Measurements from ENCODE around the gene ZSCAN29. TPM values are rescaled to one million over a fixed set of nuclear protein-coding genes. Genes with fewer than 3 reads are reported as not detected.

ZSCAN29 gene
- total RNA-seq = 10 to 100 TPM; 23.9 to 63.9 (median 24.7) TPM

- TF ChIP-seq POLR2A (IDR thresholded peaks at IDR 0.05) (peak in 1 of 4 donors; percentile 57), POLR2AphosphoS5 (IDR thresholded peaks at IDR 0.05) (peak in 1 of 2 donors; percentile 50), EP300 (IDR thresholded peaks at IDR 0.05) (no peak)
- TF ChIP-seq, protein P1, sequence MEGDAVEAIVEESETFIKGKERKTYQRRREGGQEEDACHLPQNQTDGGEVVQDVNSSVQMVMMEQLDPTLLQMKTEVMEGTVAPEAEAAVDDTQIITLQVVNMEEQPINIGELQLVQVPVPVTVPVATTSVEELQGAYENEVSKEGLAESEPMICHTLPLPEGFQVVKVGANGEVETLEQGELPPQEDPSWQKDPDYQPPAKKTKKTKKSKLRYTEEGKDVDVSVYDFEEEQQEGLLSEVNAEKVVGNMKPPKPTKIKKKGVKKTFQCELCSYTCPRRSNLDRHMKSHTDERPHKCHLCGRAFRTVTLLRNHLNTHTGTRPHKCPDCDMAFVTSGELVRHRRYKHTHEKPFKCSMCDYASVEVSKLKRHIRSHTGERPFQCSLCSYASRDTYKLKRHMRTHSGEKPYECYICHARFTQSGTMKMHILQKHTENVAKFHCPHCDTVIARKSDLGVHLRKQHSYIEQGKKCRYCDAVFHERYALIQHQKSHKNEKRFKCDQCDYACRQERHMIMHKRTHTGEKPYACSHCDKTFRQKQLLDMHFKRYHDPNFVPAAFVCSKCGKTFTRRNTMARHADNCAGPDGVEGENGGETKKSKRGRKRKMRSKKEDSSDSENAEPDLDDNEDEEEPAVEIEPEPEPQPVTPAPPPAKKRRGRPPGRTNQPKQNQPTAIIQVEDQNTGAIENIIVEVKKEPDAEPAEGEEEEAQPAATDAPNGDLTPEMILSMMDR (IDR thresholded peaks at IDR 0.05) = peak; percentile 8 to 40 (median 20)
- H3K36me3 ChIP-seq = peaks cover 0 to 16% (median 3%) of the 10 kb centered on the region in 4 donors
- H3K27me3 ChIP-seq = no peaks in the 10 kb centered on the region
- peak within 1 kb of the TSS; percentile 86 to 97 (median 93) for H3K4me3 ChIP-seq
- DNase-seq (peak; percentile 83 to 97), ATAC-seq (ENCODE audit: low FRiP score in 2 of 2) (peak; percentile 90 to 98)
- H3K27ac ChIP-seq = peak within 1 kb of the TSS; percentile 70 to 90 (median 87)
- H3K4me1 ChIP-seq = peaks cover 25 to 35% (median 31%) of the 10 kb centered on the region in 4 donors
- H3K9me3 ChIP-seq = no peaks in the 10 kb centered on the region
- WGBS, 2 donors = 3 to 14% methylated on average over 11 to 46 of the region's 66 CpGs
Measured at GRCh38 chr15:43370975-43371974, at the start of gene ZSCAN29, which contains the start of gene TUBGCP4. Gene ZSCAN29 (minus strand): TSS chr15:43371043. CDS start chr15:43369913, 1,130 bp downstream. Gene TUBGCP4 (plus strand): TSS chr15:43371101. CDS start chr15:43371355, 254 bp downstream.

GRCh38 chr15:43420435-43420834 lies 49.6 kb upstream of the ZSCAN29 start:
- 92 to 94% methylated on average over 10 of the region's 10 CpGs for WGBS, 2 donors

DNA sequence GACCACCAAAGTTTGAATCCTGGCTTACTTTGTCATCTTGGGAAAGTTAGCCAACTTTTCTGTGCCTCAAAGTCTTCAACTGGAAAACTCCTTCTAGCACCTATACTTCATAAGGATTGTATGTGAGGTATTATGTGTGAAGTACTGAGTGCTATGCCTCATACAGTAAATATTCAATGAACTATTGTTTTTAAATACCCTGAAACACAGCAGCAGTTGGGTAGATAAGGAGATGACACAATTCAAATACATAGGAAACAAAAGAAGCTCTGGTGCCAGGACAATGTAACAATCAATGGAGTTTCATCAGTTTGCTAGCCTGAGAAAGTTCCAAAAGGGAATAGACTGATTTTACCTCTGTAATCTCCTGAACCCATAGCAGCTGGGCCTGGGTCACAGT lies 43.4 kb upstream of the ZSCAN29 start:
- H3K9me3 ChIP-seq = no peaks in the 10 kb centered on the region
- TF ChIP-seq POLR2AphosphoS5 (IDR thresholded peaks at IDR 0.05) (no peak), EP300 (IDR thresholded peaks at IDR 0.05) (no peak), POLR2A (IDR thresholded peaks at IDR 0.05) (no peak)
- TF ChIP-seq, protein P1 (IDR thresholded peaks at IDR 0.05) = no peak
- no peak overlapping the region for H3K4me3 ChIP-seq
- H3K27me3 ChIP-seq = no peaks in the 10 kb centered on the region
- H3K4me1 ChIP-seq = no peaks in the 10 kb centered on the region
- DNase-seq (no peak), ATAC-seq (ENCODE audit: low FRiP score in 2 of 2) (no peak)
- H3K36me3 ChIP-seq = peaks cover under 1 to 80% (median 29%) of the 10 kb centered on the region in 4 donors
- H3K27ac ChIP-seq = no peak overlapping the region

More at GRCh38 chr15:43420435-43420834, 49.6 kb upstream of the ZSCAN29 start:
- Histone ChIP-seq H3K4me3 (no peak overlapping the region), H3K27me3 (no peaks in the 10 kb centered on the region), H3K36me3 (peaks cover 6 to 75% (median 37%) of the 10 kb centered on the region in 4 donors), H3K9me3 (no peaks in the 10 kb centered on the region), H3K27ac (no peak overlapping the region), H3K4me1 (no peaks in the 10 kb centered on the region)
- ATAC-seq (ENCODE audit: low FRiP score in 2 of 2) (no peak), DNase-seq (no peak)
- no peak for TF ChIP-seq EP300 (IDR thresholded peaks at IDR 0.05)
- TF ChIP-seq POLR2AphosphoS5 (IDR thresholded peaks at IDR 0.05) = no peak
- TF ChIP-seq POLR2A (IDR thresholded peaks at IDR 0.05) = no peak
- TF ChIP-seq, protein P1 (IDR thresholded peaks at IDR 0.05) = no peak

DNA sequence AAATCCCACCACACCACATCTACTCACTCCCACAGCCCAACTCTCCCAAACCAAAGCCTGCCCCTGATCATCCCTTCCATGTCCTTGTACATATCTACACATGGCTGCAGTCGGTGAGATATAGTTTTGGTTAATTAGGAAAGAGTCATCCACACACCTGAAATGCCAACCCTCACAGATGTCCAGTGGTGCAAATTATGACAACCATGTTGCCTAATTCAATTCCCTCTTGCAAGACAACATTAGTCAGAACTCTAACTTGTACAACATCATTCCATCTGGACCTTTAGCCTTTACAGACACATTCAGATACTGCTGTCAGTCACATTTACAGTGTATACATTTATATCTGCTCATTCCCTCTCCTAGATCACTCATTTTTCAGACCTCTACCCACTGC lies 41.3 kb upstream of the ZSCAN29 start:
- DNase-seq = no peak
- ATAC-seq (ENCODE audit: low FRiP score in 2 of 2) = no peak
- no peaks in the 10 kb centered on the region for H3K4me1 ChIP-seq
- H3K27ac ChIP-seq = no peak overlapping the region
- no peaks in the 10 kb centered on the region for H3K9me3 ChIP-seq
- H3K36me3 ChIP-seq = peaks cover 18 to 94% (median 47%) of the 10 kb centered on the region in 4 donors
- TF ChIP-seq, protein P1 (IDR thresholded peaks at IDR 0.05) = no peak
- TF ChIP-seq POLR2AphosphoS5 (IDR thresholded peaks at IDR 0.05) (no peak), POLR2A (IDR thresholded peaks at IDR 0.05) (no peak), EP300 (IDR thresholded peaks at IDR 0.05) (no peak)
- WGBS, 2 donors = 88 to 100% methylated on average over 1 of the region's 1 CpG
- H3K4me3 ChIP-seq = no peak overlapping the region
- no peaks in the 10 kb centered on the region for H3K27me3 ChIP-seq

Measured in upper lobe of left lung (tissue), 6 donors.